DND-41 (cell line): ENCODE measurements around the gene SERTAD1.
"Not testable (repeated sequence)": the region's sequence is repeated elsewhere in the genome, so short reads cannot be mapped to it uniquely, and the experiment has no call there.

Experiments
- CTCF ChIP-seq: IDR thresholded peaks from 2 replicates; pipeline ENCODE4 v1.5.1; 2012; ENCODE audit warnings: borderline replicate concordance, low read length, moderate library complexity, mild to moderate bottlenecking; ENCODE audit not compliant: poor library complexity, severe bottlenecking; ENCODE audit errors: extremely low read depth
- EZH2 ChIP-seq: IDR thresholded peaks from 3 replicates; pipeline ENCODE4 v1.6.1; 2012; ENCODE audit warnings: borderline replicate concordance, low read depth, mild to moderate bottlenecking, moderate library complexity, low read length, inconsistent platforms; ENCODE audit not compliant: severe bottlenecking

GRCh38 chr19:40453943-40454342 is 28.2 kb upstream of the SERTAD1 start:
- TF ChIP-seq CTCF, EZH2: not testable (repeated sequence)
